Retinal pigment epithelial cell (primary cell): ENCODE data around the gene IBA57.

Source experiments
- DNase-seq: peaks from one replicate; pipeline ENCODE4 v3.0.0-alpha.2; 2010; ENCODE audit warnings: low read depth
- H3K4me3 ChIP-seq: 2 replicates; pipeline ENCODE4 v1.5.1; 2011; ENCODE audit warnings: mild to moderate bottlenecking, low read length, control low read depth, moderate library complexity
- CTCF ChIP-seq: conservative IDR thresholded peaks from 2 replicates; pipeline ENCODE4 v1.5.1; 2011; ENCODE audit warnings: low read depth, low read length, control low read depth, inconsistent platforms

The IBA57 gene

DNA sequence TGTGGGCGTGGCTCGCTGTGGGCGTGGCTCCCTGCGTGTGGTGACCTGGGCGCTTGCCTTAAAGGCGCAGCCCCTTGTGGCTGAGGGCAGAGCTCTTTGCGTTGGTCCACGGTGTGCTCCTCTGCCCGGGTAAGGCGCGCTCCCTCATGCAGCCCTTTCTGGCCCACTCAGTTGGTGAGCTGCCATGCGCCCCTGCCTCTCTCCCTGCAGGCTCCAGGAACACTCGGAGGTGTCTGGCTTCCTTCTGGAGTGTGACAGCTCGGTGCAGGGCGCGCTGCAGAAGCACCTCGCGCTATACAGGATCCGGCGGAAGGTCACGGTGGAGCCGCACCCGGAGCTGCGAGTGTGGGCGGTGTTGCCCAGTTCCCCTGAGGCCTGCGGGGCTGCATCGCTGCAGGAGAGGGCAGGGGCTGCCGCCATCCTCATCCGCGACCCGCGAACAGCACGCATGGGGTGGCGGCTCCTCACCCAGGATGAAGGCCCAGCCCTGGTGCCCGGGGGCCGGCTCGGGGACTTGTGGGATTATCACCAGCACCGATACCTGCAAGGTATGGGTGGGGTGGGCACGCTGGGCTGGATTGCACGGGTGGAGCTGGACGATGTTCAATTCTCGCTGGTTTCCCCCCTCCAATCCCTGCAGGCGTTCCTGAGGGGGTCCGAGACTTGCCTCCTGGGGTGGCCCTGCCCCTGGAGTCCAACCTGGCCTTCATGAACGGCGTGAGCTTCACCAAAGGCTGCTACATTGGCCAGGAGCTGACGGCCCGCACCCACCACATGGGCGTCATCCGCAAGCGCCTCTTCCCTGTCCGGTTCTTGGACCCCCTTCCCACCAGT, 9.1 kb downstream of the IBA57 start:
- no peak overlapping the region for H3K4me3 ChIP-seq
- no peak for DNase-seq

GRCh38 chr1:228175316-228176023, 9.9 kb downstream of the IBA57 start:
- no peak overlapping the region for H3K4me3 ChIP-seq
- no peak for DNase-seq
- TF ChIP-seq CTCF = no peak

More for the DNA sequence above, 9.1 kb downstream of the IBA57 start:
- TF ChIP-seq CTCF = no peak

GRCh38 chr1:228176024-228176395, 10.4 kb downstream of the IBA57 start:
- TF ChIP-seq CTCF = no peak
- DNase-seq = no peak
- H3K4me3 ChIP-seq = no peak overlapping the region

DNA sequence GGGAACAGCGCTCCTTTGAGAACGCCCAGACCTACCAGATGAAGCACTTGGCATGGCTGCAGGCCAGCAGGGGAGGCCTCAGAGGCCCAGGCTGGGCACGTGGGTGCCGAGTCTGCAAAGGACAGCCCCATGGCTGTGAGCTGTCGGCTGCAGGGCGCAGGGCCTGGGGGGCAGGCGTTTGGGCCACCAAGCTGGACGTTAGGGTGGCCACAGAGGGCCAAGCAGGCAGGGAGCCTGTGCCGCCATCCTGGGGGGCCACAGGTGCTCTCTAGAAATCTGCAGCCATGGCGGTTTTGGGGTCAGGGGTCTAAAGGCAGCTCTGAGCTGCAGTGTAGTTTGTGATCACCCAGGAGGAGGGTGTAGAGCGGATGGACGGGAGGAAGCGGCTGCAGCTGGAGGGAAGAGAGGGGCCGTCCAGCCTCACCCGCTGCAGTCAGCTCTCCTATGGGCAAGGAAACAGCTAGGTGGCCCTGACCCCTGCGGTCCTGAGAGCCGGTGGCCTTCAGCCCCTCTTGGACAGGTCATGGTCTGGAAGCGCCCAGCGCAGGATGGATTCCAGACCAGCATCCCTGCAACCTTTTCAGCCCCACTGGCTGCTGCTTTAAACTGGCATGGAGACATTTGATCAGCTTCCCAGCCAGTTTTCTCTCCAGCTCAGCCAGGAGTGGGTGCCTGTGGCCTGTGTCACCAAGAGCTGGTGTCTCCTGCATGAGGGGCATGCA, 11.0 kb downstream of the IBA57 start:
- no peak overlapping the region for H3K4me3 ChIP-seq
- DNase-seq = no peak
- no peak for TF ChIP-seq CTCF

- no peak for TF ChIP-seq CTCF
- no peak overlapping the region for H3K4me3 ChIP-seq
- no peak for DNase-seq
Observed at GRCh38 chr1:228177183-228177475, 11.5 kb downstream of the IBA57 start.

GRCh38 chr1:228177721-228178710, 12.4 kb downstream of the IBA57 start:
- H3K4me3 ChIP-seq = no peak overlapping the region
- no peak for DNase-seq
- TF ChIP-seq CTCF = no peak
